Suprapubic skin (tissue), 4 donors: ENCODE data around the gene IQSEC2.

Experiments used
- EP300 ChIP-seq: sonication (generic); formaldehyde crosslinking; IDR thresholded peaks from one replicate; pipeline ENCODE4 v1.6.1; 2017; ENCODE audit warnings: antibody characterized with exemption
- POLR2A ChIP-seq, 2 donors: fragments of 450-650 bp; IDR thresholded peaks; one replicate each; pipeline ENCODE4 v1.6.1; 2017; ENCODE audit warnings: antibody characterized with exemption in 2 of 2, mild to moderate bottlenecking in 2 of 2, moderate library complexity in 2 of 2
- POLR2AphosphoS5 ChIP-seq, 3 donors: sonication (generic); formaldehyde crosslinking; IDR thresholded peaks; one replicate each; pipeline ENCODE4 v1.6.1; 2017; ENCODE audit warnings: antibody characterized with exemption in 3 of 3
- TF ChIP-seq, protein P1 (sequence below), 2 donors: fragments of 200-600 bp in 1 of 2; fragments of 450-650 bp in 1 of 2; sonication (generic) in 1 of 2; IDR thresholded peaks; one replicate each; pipeline ENCODE4 v1.5.1; 2016 to 2019; ENCODE audit warnings: antibody characterized with exemption in 2 of 2, mild to moderate bottlenecking in 1 of 2, moderate library complexity in 1 of 2

DNA sequence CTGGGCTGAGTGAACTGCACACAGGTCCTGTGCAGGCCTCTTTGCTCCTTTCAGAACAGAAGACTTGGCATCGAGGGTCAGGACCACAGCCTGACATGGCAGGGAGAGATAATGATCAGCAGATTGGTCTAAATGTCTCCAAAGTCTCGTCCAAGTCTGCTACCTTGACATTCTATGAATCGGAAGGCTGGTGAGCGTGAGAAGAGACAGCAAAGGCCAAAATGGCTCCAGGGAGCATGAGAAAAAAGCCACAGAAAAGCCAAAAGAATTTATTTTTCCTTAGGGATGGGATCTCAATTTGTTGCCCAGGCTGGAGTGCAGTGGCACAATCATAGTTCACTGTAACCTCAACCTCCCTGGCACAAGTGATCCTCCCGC, 32.3 kb upstream of the IQSEC2 start:
- TF ChIP-seq POLR2A (IDR thresholded peaks at IDR 0.05) (no peak), POLR2AphosphoS5 (IDR thresholded peaks at IDR 0.05) (no peak), EP300 (no peak)
- TF ChIP-seq, protein P1, sequence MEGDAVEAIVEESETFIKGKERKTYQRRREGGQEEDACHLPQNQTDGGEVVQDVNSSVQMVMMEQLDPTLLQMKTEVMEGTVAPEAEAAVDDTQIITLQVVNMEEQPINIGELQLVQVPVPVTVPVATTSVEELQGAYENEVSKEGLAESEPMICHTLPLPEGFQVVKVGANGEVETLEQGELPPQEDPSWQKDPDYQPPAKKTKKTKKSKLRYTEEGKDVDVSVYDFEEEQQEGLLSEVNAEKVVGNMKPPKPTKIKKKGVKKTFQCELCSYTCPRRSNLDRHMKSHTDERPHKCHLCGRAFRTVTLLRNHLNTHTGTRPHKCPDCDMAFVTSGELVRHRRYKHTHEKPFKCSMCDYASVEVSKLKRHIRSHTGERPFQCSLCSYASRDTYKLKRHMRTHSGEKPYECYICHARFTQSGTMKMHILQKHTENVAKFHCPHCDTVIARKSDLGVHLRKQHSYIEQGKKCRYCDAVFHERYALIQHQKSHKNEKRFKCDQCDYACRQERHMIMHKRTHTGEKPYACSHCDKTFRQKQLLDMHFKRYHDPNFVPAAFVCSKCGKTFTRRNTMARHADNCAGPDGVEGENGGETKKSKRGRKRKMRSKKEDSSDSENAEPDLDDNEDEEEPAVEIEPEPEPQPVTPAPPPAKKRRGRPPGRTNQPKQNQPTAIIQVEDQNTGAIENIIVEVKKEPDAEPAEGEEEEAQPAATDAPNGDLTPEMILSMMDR (IDR thresholded peaks at IDR 0.05): no peak
